Measurements from ENCODE around the gene VIL1. TPM values are rescaled to one million over a fixed set of nuclear protein-coding genes. Genes with fewer than 3 reads are reported as not detected.

VIL1 gene
- total and polyA plus RNA-seq, 2 of the 13 experiments (the other 11 are each of a cell fraction or from before 2014, with no cell fraction given), result 287 to 301 TPM

- Histone ChIP-seq H3K27me3 (ENCODE audit: control insufficient read depth in 1 of 2, insufficient read depth in 2 of 2, low read length in 2 of 2) (no peaks in the 10 kb centered on the region; a peak in 1 of 5 replicates), H3K4me1 (ENCODE audit: insufficient read depth, low read length) (peaks cover 58% of the 10 kb centered on the region), H2AFZ (ENCODE audit: low read length) (no peak overlapping the region), H3K36me3 (replicated peaks in 1 of 2; ENCODE audit: control insufficient read depth in 1 of 2, insufficient read depth in 2 of 2, low read length in 2 of 2) (peaks cover 24 to 38% of the 10 kb centered on the region in 2 experiments; a peak in 4 of 5 replicates), H3K9ac (ENCODE audit: insufficient read depth, low read depth, low read length) (peak overlapping the region; percentile 95), H3K4me2 (ENCODE audit: low read depth, low read length) (peak overlapping the region; percentile 98), H3K4me3 (replicated peaks in 1 of 3; ENCODE audit: insufficient read depth in 1 of 3, low read depth in 2 of 3, low read length in 3 of 3) (peak overlapping the region; percentile 85 to 97 (median 92)), H3K9me3 (ENCODE audit: low read length) (no peaks in the 10 kb centered on the region), H3K27ac (ENCODE audit: extremely low read length, insufficient read depth, low read length) (peak overlapping the region; percentile 99), H3K79me2 (ENCODE audit: insufficient read depth, low read length) (peaks cover 49% of the 10 kb centered on the region), H4K20me1 (ENCODE audit: insufficient read depth, low read length) (no peaks in the 10 kb centered on the region; the same call in 1 of the 2 replicates)
- FAIRE-seq, result peak; percentile 79
- no TSS peak for BruUV-seq (replicated peaks)
- CTCF ChIA-PET (ENCODE audit: low intra/inter-chr PET ratio, low total read pairs), result no interaction called here
- POLR2A ChIA-PET, result interaction anchor here (0.6 to 2.9 kb wide), 22 partner anchors 11 to 986 kb away, joined by 3 to 26 read pairs (median 8); partner anchors contain the start of genes AAMP, CATIP, DNPEP and PNKD
- DNase-seq (ENCODE audit: low spot score), result peak; percentile 95
- ATAC-seq, result peak; percentile 51
- intact Hi-C loops (cut with micrococcal nuclease; ENCODE audit: unreplicated experiment), result no loop called here
- in situ Hi-C loops (cut with HindIII; ENCODE audit: extremely low pct_ligation_motif_present, low pct_unique_long_range_greater_than_20kb), result no loop called here
- 14% methylated on average over 13 of the region's 24 CpGs for WGBS (ENCODE audit: low lambda C conversion rate)
- TF ChIP-seq CENPBD1 (CRISPR knock-in tag; IDR thresholded peaks at IDR 0.05; ENCODE audit: borderline replicate concordance, low read depth), result no peak; the same call in 1 of the 2 replicates
- TF ChIP-seq ZBTB42 (CRISPR knock-in tag; IDR thresholded peaks at IDR 0.05), result peak; percentile 57; the same call in 1 of the 2 replicates
- TF ChIP-seq AHR (CRISPR knock-in tag; IDR thresholded peaks at IDR 0.05), result no peak
- TF ChIP-seq SIX4 (CRISPR knock-in tag; IDR thresholded peaks at IDR 0.05), result peak; percentile 28; the same call in 1 of the 2 replicates
- TF ChIP-seq SOX5 (CRISPR knock-in tag; IDR thresholded peaks at IDR 0.05; ENCODE audit: borderline replicate concordance), result peak; percentile 46; the same call in 1 of the 2 replicates
- TF ChIP-seq ELF3 (CRISPR knock-in tag; IDR thresholded peaks at IDR 0.05), result peak; percentile 83
- TF ChIP-seq SATB2 (CRISPR knock-in tag; IDR thresholded peaks at IDR 0.05), result no peak
- TF ChIP-seq KAT8 (CRISPR knock-in tag; IDR thresholded peaks at IDR 0.05), result peak; percentile 81
- TF ChIP-seq HDAC2 (CRISPR knock-in tag; IDR thresholded peaks at IDR 0.05), result peak; percentile 97
- peak; percentile 97 for TF ChIP-seq KDM6A (CRISPR knock-in tag; IDR thresholded peaks at IDR 0.05; ENCODE audit: low read depth)
- peak; percentile 79; the same call in 1 of the 2 replicates for TF ChIP-seq ZNF747 (CRISPR knock-in tag; IDR thresholded peaks at IDR 0.05; ENCODE audit: borderline replicate concordance)
- TF ChIP-seq NCOA2 (CRISPR knock-in tag; IDR thresholded peaks at IDR 0.05), result peak; percentile 80
- TF ChIP-seq ZMYM2 (CRISPR knock-in tag; IDR thresholded peaks at IDR 0.05), result peak; percentile 41; the same call in 1 of the 2 replicates
- peak; percentile 38; the same call in 1 of the 2 replicates for TF ChIP-seq SOX13 (IDR thresholded peaks at IDR 0.05)
- peak in 1 of 2 experiments; percentile 76; a peak in 2 of 4 replicates for TF ChIP-seq SOX13 (CRISPR knock-in tag; conservative IDR thresholded peaks at IDR 0.05 in 1 of 2, IDR thresholded peaks at IDR 0.05 in 1 of 2)
- no peak for TF ChIP-seq NFIC (IDR thresholded peaks at IDR 0.05; ENCODE audit: low read length)
- peak; percentile 92; the same call in 1 of the 2 replicates for TF ChIP-seq ZNF580 (CRISPR knock-in tag; IDR thresholded peaks at IDR 0.05; ENCODE audit: borderline replicate concordance, low read depth)
- no peak for TF ChIP-seq ZFP41 (CRISPR knock-in tag; IDR thresholded peaks at IDR 0.05; ENCODE audit: borderline replicate concordance)
- peak; percentile 95 for TF ChIP-seq ZZZ3 (CRISPR knock-in tag; IDR thresholded peaks at IDR 0.05; ENCODE audit: borderline replicate concordance)
- TF ChIP-seq MIER3 (CRISPR knock-in tag; IDR thresholded peaks at IDR 0.05; ENCODE audit: borderline replicate concordance), result peak; percentile 97
- peak; percentile 24; the same call in 1 of the 2 replicates for TF ChIP-seq MXD1 (CRISPR knock-in tag; IDR thresholded peaks at IDR 0.05)
- TF ChIP-seq TARDBP (CRISPR knock-in tag; IDR thresholded peaks at IDR 0.05), result peak; percentile 94
- no peak for TF ChIP-seq RORA (CRISPR knock-in tag; IDR thresholded peaks at IDR 0.05)
- TF ChIP-seq KMT2B (CRISPR knock-in tag; IDR thresholded peaks at IDR 0.05), result peak; percentile 48; the same call in 1 of the 2 replicates
- no peak for TF ChIP-seq ZNF232 (CRISPR knock-in tag; IDR thresholded peaks at IDR 0.05; ENCODE audit: borderline replicate concordance)
Observed at GRCh38 chr2:218400930-218401881, 17.7 kb upstream of the VIL1 start.

Measured in HepG2 (cell line).